Activated T-helper 1 cell treated with anti-CD3 and anti-CD28 coated beads, Interleukin-2, amount 50 U/mL, for 16 hours (primary cell): ENCODE measurements around the gene CACNA1I.

Experiments
- DNase-seq, 2 donors: peaks; one replicate each; pipeline ENCODE4 v3.0.0-alpha.2; 2020; ENCODE audit warnings: low read depth in 1 of 2, low spot score in 1 of 2

CACNA1I gene

GRCh38 chr22:39621826-39622225 lies 51.3 kb downstream of the CACNA1I start:
- no peak for DNase-seq

GRCh38 chr22:39622881-39623367 lies 52.4 kb downstream of the CACNA1I start:
- peak; percentile 49 to 57 for DNase-seq

- no peak for DNase-seq
Observed at GRCh38 chr22:39623603-39624500, 53.3 kb downstream of the CACNA1I start.

DNA sequence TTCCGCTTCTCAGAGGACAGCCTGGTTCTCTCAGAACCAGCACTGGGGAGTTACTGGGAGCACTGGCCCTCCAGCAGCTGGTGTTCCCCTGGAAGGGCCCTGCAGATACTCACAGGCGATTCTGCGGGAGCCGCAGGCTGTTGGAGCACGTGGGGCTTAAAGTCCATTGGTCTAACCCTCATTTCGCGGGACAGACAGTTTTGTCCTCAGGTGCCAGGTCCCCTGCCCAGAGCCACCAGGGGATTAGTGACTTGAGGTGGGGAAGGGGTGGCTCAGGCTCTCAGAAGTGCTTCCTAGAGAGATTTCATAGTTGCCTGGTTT lies 53.9 kb downstream of the CACNA1I start:
- DNase-seq, result no peak

DNA sequence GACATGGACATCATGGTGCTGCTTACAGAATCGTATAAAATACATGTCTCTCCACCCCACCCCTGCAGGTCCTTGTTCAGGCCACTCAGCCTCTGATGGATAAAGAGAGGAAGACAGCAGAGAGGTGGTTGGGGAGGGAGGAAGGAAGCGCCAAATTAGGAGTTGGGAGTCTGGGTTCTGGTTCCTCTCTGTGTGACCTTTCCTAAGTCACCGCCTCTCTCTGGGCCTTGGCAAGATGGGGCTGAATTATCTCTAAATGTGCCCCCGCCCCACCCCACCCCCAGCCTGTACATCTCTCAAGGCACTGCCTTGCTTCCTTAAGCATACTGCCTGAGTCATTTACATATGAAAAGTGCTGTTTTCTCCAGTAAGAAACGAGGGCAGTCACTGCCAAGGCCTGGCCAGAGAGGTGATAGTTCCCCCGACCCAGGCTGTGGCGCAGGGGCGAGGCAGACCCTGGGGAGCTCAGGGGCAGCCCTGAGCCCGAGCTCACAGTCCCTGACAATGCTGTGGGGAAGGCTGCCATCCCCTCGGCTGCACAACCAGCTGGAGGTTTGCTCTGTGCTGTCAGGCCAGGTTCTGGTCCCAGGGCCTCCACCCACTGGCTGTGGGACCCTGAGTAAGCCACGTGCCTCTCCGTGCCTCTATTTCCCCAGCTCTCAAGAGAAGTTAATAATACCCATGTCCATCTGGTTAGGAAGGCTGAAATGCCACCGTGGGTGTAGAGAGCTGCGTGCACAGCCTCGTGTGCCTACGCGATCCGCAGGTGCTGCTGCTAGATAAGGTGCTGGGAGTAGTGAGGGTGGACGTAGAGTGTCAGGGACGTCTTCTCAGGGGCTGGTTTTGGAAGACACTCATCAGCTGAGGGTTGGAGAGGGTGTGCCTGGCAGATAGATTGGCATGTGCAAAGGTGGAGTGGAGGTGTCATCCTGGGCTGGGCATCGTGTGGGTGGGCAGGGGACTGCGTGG lies 55.3 kb downstream of the CACNA1I start:
- DNase-seq, result no peak

DNA sequence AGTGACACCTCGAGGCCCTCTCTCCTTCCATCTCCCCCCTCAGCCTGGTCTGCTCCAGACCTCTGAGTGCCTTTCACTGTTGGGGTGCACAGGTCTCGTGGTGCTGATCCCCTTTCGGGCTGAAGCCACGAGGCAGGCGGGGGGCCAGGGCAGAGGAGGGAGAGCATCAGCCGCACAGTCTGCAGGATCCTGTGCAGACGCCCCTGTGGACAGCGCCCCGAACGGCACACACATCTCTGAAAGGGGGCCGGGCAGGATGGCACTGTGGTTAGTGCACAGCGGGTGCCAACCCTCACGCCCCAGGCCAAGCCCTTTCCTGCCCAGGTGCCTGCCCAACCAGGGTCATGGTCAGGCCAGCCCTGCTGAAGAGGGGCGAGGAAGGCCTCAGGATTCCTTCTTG lies 56.7 kb downstream of the CACNA1I start:
- DNase-seq, result no peak

DNA sequence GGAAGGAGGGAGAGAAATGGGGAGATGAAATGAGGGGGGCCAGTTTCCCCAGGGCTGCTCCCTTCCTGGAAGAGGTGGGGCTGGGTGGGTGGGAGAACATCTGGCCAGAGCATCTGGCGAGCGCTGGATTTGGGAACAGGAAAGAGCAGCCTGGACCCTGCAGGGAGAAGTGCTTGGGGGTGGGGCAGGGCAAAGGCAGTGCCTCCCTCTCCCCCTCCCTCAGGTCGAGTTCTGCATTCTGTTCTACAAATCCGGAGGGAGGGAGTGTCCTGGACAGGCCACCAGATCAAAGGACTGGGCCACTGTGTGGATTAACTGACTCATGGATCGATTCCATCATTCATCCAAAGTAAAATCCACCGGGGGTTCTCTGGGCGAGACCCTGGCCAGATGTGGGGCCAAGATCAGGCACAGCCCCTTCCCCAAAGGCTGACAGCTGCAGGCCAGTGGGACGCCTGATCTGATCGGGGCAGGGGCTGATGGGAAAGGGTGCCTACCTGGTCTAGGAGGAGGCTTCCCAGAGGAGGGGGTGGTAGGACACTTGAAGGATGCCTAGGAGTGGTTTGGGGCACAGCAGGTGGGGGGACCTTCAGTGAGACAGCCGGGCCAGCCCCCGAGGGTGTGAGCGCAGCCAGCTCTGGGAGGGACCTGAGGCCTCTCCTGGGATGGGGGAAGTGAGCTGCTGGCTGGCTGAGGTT lies 57.5 kb downstream of the CACNA1I start:
- DNase-seq, result no peak

DNA sequence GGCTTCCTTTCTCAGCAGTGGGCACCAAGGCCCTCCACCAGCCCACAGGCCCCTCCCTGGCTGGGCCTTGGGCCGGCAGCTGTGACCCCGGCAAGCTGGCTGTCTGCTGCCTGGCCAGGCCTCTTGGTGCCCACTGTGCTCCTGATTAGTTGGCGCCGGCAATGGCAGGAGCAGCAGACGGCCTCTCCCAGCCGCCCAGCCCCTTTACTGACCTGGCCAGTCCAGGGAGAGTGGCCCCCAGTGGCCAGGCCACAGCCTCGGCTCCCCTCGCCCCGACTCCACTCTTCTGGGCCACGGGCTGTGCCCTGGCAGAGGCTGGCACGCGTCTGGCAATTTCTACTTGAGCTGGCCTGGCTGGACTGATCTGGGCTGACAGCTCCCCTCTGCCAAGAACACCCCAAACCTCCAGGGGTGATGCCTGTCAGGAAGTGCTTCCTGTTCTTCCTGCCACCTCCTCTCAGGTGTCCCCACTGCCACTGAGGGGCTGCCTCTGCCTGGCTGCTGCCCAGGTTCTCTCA lies 58.1 kb downstream of the CACNA1I start:
- no peak for DNase-seq

GRCh38 chr22:39629851-39630250 lies 59.3 kb downstream of the CACNA1I start:
- no peak for DNase-seq

- no peak for DNase-seq
Observed at GRCh38 chr22:39630721-39631120, 60.2 kb downstream of the CACNA1I start.

DNA sequence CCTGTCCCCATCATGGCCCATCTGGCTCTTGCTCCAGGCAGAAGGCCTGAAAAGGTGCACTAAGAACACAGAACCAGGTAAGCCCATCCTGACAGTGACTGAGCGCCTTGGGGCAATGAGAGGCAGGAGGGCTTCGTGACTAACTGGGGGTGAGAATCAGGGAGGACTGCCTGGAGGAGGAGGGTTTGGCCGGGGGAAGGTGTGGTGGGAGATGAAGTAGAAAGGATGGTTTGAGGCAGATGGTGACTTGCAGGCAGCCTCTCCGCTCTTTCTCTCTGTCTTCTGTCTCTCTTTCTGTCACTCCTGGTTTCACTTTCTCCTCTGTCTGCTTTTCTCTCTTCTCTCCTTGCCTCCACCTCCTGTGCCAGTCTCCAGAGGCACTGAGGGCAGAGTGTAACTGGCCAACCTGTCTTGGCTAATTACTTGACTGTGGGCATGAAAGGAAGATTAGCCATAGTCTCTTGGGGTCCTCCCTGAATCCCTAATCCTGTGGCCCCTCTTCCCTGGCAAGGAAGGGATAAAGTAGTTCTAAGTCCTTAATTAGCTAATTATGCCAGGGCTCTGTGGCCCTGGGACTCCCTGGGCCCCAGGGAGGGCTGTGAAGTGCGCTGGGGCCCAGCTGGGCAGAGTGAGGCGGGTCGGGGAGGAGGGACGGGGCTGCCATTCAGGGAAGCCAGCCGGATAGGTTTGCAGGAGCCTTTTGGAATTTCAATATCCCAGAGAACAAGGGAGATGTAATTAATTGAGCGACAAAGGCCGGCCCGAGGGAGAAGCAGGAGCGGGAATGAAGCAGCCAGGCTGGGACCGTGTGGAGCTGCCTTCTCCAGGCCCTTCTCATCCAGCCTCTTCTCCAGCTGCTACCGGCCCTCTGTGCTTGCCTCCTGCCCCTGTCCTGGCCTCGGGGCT lies 61.1 kb downstream of the CACNA1I start:
- no peak for DNase-seq

GRCh38 chr22:39634530-39635405 lies 64.2 kb downstream of the CACNA1I start:
- no peak for DNase-seq

DNA sequence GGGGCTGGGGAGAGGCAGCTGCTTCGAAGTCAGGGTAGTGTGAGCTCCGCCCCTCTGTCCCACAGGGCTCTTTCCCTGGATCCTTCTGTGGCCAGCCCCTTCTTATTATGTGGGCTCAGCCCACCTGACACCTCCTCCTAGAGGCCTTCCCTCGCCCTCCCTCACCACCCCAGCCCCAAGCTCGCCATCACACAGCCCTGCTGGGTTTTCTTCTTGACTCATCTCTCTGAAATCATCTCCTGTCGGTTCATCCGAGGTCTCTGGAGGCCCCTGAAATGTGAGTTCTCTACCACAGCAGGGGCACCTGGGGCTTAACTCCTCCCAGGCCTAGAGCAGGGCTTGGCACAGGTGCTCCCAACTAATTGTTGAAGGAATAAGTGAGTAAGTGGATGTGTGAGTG lies 65.2 kb downstream of the CACNA1I start:
- DNase-seq, result no peak

DNA sequence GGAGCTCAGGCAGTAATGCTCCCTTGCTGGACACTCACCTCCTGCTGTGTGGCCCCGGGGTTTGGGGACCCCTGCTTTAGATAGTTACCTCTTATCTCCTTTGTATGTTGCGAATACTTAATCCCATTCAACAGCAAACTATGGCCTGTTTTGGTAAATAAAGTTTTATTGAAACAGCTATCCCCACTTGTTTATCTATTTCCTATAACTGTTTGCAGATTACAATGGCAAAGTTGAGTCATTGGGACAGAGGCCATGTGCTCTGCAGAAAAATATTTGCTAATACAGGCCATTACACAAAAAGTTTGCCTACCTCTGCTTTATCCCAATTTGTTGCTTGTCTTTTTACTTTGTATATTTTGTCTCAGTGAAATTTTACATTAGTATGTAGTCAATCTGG lies 68.4 kb downstream of the CACNA1I start:
- DNase-seq, result no peak

- no peak for DNase-seq
Observed at GRCh38 chr22:39641660-39642310, 71.2 kb downstream of the CACNA1I start.

GRCh38 chr22:39643311-39644083 lies 72.9 kb downstream of the CACNA1I start:
- no peak for DNase-seq

- no peak for DNase-seq
Observed at GRCh38 chr22:39645532-39645931, 75.0 kb downstream of the CACNA1I start.
